ENCODE results near the gene SPINK4.

DNA sequence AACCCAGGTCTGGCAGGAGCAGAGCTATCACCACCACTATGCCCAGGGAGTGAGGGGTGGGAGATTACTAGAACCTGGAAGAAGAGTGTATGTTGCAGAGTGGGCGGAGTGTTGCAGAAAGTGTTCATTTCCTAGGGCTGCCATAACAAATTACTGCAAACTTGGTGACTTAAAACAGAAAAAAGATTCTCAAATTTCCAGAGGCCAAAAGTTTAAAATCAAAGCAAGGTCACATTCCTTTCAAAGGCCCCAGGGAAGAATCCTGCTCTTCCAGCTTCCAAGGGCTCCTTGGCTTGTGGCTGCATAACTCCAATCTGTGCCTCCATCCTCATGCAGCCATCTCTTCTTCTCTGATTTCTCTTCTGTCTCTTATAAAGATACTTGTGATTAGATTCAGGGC is 30.6 kb upstream of the SPINK4 start:
- TF ChIP-seq JUND (IDR thresholded peaks at IDR 0.05): no peak
- no peak for TF ChIP-seq YY1 (IDR thresholded peaks at IDR 0.05; ENCODE audit: extremely low read depth, insufficient replicate concordance, low read depth, low read length)
- no peak for TF ChIP-seq ZNF274 (IDR thresholded peaks at IDR 0.05; ENCODE audit: low read depth, low read length)
- no peak for TF ChIP-seq FOSL1 (IDR thresholded peaks at IDR 0.05; ENCODE audit: low read depth)
- TF ChIP-seq EZH2phosphoT487 (IDR thresholded peaks at IDR 0.05; ENCODE audit: borderline replicate concordance): no peak
- no peak for TF ChIP-seq EZH2 (IDR thresholded peaks at IDR 0.05)
- TF ChIP-seq CTCF (IDR thresholded peaks at IDR 0.05 in 2 of 3, conservative IDR thresholded peaks at IDR 0.05 in 1 of 3; ENCODE audit: borderline replicate concordance in 1 of 3, insufficient read depth in 1 of 3, low read depth in 2 of 3, low read length in 2 of 3): no peak
- no peak for TF ChIP-seq POLR2A (IDR thresholded peaks at IDR 0.05; ENCODE audit: borderline replicate concordance, extremely low read depth, insufficient read depth, insufficient read length)
- TF ChIP-seq ZFX (IDR thresholded peaks at IDR 0.05): no peak
- TF ChIP-seq RAD21 (IDR thresholded peaks at IDR 0.05; ENCODE audit: low read depth): no peak
- no peak for TF ChIP-seq SIN3A (IDR thresholded peaks at IDR 0.05; ENCODE audit: low read depth)
- TF ChIP-seq EGR1 (IDR thresholded peaks at IDR 0.05; ENCODE audit: low read depth): no peak

Data from HCT116 (cell line).